ENCODE data around the gene PLXNA4. TPM values are rescaled to one million over a fixed set of nuclear protein-coding genes. Genes with fewer than 3 reads are reported as not detected.

Gene PLXNA4
- total RNA-seq, 1 donor from 2014 or later = 13.6 TPM

DNA sequence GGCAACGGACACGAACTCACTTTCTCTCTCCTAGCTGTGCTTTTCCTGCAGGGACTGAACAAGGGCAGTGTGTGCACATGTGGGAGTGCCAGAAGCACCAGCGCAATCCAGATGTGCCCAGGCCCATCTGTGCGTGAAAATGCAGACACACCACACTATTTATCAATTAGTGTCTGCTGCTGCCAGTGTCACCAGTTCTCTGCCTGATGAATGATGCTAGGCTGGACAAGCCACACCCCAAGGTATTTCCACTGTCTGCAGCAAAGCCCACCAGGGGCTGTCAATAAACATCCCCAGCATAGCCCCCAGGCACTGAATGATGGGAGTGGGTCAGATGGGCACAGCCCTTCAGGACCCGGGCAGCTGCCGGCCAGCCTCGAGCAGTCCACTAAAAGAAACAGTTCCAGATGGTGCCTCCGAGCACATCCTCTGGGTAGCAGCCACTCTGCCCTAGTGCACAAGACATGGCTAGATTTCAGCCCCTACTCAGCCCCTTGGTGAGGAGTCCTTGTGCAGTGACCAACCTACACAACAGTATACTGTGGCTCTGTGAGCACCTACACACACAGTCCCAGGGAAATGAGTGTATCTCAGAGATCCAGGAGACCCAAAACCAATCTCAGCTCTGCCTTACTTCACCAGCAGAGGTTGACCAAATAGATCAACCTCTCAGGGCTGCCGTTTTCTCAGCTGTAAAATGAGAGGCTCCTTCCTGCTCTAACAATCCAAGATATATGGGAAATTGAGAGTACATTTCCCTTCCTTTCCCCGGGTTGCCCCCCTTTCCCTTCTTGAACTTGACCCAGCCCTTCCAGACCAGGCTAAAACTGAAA lies 314.7 kb downstream of the PLXNA4 start:
- H3K4me1 Mint-ChIP-seq (ENCODE audit: unreplicated experiment) = peaks cover 5% of the 10 kb centered on the region

DNA sequence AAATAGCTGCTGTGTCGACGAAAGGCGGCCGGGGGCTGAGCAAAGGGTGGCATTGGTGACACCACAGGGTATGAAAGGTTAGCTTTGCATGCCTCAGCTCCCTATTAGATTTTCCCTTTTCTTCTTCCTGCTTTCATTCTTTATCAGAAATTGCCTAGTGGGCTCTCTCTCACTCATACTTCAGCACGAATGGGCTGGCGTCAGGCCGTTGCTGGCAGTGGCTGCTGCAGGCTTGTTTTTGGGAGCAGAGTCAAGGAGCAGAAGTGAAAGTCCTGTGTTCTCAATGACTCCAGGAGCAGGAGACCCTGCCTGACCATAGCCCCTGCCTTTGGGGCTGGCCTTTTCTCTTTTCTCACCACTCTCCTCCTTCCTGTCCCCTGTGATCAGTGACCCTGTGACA lies 318.0 kb downstream of the PLXNA4 start:
- Mint-ChIP-seq H3K36me3 (peaks cover 3% of the 10 kb centered on the region), H3K9me3 (no peaks in the 10 kb centered on the region), H3K4me3 (no peak overlapping the region), H3K27ac (no peak overlapping the region), H3K27me3 (peaks cover 26% of the 10 kb centered on the region), H3K4me1 (ENCODE audit: unreplicated experiment) (peaks cover 22% of the 10 kb centered on the region)
- TF ChIP-seq, protein P1, sequence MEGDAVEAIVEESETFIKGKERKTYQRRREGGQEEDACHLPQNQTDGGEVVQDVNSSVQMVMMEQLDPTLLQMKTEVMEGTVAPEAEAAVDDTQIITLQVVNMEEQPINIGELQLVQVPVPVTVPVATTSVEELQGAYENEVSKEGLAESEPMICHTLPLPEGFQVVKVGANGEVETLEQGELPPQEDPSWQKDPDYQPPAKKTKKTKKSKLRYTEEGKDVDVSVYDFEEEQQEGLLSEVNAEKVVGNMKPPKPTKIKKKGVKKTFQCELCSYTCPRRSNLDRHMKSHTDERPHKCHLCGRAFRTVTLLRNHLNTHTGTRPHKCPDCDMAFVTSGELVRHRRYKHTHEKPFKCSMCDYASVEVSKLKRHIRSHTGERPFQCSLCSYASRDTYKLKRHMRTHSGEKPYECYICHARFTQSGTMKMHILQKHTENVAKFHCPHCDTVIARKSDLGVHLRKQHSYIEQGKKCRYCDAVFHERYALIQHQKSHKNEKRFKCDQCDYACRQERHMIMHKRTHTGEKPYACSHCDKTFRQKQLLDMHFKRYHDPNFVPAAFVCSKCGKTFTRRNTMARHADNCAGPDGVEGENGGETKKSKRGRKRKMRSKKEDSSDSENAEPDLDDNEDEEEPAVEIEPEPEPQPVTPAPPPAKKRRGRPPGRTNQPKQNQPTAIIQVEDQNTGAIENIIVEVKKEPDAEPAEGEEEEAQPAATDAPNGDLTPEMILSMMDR (conservative IDR thresholded peaks at IDR 0.05) = no peak
- DNase-seq (ENCODE audit: extremely low spot score, unreplicated experiment) = no peak

More for the DNA sequence above, 314.7 kb downstream of the PLXNA4 start:
- Mint-ChIP-seq H3K27ac (no peak overlapping the region), H3K27me3 (peaks cover 37% of the 10 kb centered on the region), H3K36me3 (peaks cover 3% of the 10 kb centered on the region), H3K4me3 (no peak overlapping the region), H3K9me3 (no peaks in the 10 kb centered on the region)
- TF ChIP-seq, protein P1 (conservative IDR thresholded peaks at IDR 0.05) = no peak
- no peak for DNase-seq (ENCODE audit: extremely low spot score, unreplicated experiment)

DNA sequence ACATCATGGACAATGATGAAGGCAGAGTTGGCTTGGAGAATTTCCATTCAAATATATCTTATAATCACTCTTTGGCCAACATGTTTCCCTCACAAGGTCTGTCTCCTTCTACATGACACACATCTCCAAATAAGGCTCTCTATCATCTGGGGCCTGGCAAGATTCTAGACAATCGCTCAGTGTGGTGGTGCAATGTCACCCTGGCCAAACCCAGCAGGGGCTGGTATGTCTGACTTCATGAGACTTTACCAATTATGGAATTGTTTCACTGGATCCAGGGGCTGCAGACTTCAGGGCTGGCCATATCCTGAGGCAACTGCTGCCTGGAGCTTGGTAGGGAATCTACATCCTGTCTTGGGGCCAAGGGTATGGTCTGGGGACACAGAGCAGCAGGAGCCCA lies 319.0 kb downstream of the PLXNA4 start:
- no peaks in the 10 kb centered on the region for H3K9me3 Mint-ChIP-seq
- H3K27ac Mint-ChIP-seq = no peak overlapping the region
- TF ChIP-seq, protein P1 (conservative IDR thresholded peaks at IDR 0.05) = no peak
- peaks cover 21% of the 10 kb centered on the region for H3K27me3 Mint-ChIP-seq
- peaks cover 22% of the 10 kb centered on the region for H3K4me1 Mint-ChIP-seq (ENCODE audit: unreplicated experiment)
- no peak overlapping the region for H3K4me3 Mint-ChIP-seq
- H3K36me3 Mint-ChIP-seq = peaks cover 3% of the 10 kb centered on the region
- no peak for DNase-seq (ENCODE audit: extremely low spot score, unreplicated experiment)

DNA sequence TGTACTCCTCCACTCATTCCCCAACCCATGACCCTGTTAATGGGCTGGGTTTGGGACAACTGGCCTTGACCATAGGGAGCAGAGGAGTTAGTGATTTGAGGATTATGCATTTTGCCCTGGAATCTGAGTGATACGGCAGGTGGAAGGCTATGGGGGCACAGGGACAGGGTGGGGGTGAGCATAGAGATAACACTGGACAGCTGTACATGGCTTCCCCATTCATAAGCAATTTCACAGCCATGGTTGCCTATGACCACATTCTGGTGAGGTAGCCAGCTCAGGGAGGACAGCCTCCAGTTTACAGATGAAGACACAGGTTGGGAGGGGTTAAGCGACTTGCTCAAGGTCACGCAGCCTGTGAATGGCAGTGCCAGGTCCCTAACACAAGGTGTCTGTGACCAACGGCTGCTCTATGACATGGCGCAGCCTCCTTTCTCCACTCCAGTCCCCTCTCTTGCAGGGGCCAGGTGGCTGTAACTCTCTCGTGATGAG lies 319.5 kb downstream of the PLXNA4 start:
- Mint-ChIP-seq H3K9me3 (no peaks in the 10 kb centered on the region), H3K27ac (no peak overlapping the region), H3K4me3 (no peak overlapping the region), H3K4me1 (ENCODE audit: unreplicated experiment) (peaks cover 24% of the 10 kb centered on the region), H3K36me3 (peaks cover 3% of the 10 kb centered on the region), H3K27me3 (peaks cover 16% of the 10 kb centered on the region)
- DNase-seq (ENCODE audit: extremely low spot score, unreplicated experiment) = no peak
- TF ChIP-seq, protein P1 (conservative IDR thresholded peaks at IDR 0.05) = no peak

GRCh38 chr7:132255898-132256297 lies 320.4 kb downstream of the PLXNA4 start:
- no peak overlapping the region for H3K27ac Mint-ChIP-seq
- H3K4me1 Mint-ChIP-seq (ENCODE audit: unreplicated experiment) = peaks cover 28% of the 10 kb centered on the region
- H3K4me3 Mint-ChIP-seq = no peak overlapping the region

More at GRCh38 chr7:132255898-132256297, 320.4 kb downstream of the PLXNA4 start:
- Mint-ChIP-seq H3K27me3 (peaks cover 8% of the 10 kb centered on the region), H3K9me3 (no peaks in the 10 kb centered on the region), H3K36me3 (peaks cover 3% of the 10 kb centered on the region)
- DNase-seq (ENCODE audit: extremely low spot score, unreplicated experiment) = no peak
- TF ChIP-seq, protein P1 (conservative IDR thresholded peaks at IDR 0.05) = no peak

Measured in type B pancreatic cell (in vitro differentiated cells).